ENCODE results near the gene CCDC40. TPM values are rescaled to one million over a fixed set of nuclear protein-coding genes. Genes with fewer than 3 reads are reported as not detected.

CCDC40 gene
- total RNA-seq, 1 donor from 2014 or later, result 9.0 TPM

DNA sequence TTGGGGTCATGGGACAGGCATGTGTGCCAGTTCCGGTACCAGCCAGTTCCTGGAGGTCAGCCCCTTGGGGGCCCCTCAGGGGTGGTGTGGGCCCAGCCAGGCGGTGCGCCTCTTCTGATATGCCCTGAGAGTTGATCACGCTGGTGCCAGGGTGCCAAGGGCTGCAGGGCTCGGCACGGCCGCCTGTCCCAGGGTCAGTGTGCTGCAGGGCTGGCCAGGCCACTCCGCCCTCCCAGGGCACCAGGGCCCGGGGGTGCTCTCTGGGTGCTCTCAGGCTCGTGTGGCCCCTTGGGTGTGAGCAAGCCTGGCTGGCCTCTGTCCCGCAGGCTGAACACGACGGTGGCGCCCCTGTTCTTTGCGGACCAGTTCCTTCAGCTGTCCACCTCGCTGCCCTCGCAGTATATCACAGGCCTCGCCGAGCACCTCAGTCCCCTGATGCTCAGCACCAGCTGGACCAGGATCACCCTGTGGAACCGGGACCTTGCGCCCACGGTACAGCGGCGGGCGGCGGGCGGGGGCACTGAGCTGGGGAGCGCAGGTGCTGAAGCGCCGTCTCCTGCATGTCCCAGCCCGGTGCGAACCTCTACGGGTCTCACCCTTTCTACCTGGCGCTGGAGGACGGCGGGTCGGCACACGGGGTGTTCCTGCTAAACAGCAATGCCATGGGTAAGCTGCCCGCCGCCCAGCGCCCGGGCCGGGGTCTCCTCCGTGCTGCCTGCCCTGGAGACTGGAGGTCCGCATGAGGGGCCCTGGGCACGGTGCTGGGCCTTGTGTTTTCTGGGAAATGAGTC is 71.0 kb downstream of the CCDC40 start:
- DNase-seq (ENCODE audit: low spot score), result peak; percentile 50
- intact Hi-C loops (cut with DNase I), result no loop called here

DNA sequence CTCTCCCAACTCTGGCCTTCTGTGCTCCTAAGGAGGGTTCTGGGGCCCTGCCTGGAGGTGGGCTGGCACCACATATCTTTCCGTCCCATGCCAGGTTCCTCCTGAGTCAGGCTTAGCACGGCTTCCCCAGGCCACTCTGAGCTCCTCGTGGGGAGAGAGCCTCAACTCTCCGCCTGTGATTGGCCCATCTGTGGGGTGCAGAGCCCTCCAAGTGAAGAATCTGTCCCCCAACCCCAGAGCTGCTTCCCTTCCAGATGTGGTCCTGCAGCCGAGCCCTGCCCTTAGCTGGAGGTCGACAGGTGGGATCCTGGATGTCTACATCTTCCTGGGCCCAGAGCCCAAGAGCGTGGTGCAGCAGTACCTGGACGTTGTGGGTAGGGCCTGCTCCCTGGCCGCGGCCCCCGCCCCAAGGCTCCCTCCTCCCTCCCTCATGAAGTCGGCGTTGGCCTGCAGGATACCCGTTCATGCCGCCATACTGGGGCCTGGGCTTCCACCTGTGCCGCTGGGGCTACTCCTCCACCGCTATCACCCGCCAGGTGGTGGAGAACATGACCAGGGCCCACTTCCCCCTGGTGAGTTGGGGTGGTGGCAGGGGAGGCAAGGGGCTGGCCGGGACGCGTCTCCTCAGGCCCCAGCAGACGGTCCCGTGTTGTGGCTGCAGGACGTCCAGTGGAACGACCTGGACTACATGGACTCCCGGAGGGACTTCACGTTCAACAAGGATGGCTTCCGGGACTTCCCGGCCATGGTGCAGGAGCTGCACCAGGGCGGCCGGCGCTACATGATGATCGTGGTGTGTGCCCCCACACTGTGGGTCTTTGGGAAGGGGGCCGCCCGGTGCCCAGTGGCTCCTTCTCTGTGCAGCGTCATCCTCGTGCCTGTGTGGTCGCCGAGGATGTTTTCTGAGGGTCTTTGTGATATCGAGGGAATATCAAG is 71.9 kb downstream of the CCDC40 start:
- intact Hi-C loops (cut with DNase I), result no loop called here
- DNase-seq (ENCODE audit: low spot score), result no peak

DNA sequence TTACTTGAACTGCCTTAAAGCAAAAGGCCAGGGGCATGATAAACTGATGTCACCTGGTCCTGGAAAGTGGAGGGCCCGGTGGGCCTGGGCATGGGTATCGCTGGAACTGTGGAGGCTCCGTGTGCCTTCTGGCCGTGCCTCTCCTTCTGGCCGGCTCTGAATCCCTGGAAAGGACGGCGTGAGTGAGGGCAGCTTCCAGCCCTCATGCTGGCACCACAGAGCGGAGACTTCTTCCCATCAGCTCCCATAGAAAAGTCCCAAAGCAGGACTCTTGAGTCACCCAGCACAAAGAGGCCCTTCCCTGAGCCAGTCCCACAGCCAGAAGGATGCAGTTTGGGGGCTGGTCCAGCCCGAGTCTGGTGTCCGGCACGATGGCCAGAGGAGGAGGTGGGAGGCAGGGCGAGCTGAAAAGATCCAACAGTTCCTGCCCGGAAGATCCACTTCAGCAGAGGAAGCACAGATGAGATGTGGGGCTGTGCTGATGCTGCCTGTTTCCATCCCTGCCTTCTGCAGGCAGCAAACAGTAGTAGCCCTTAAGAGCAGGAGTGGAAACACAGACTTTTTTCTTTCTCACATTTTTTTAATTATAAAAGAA is 72.7 kb downstream of the CCDC40 start:
- intact Hi-C loops (cut with DNase I), result no loop called here
- no peak for DNase-seq (ENCODE audit: low spot score)

- DNase-seq (ENCODE audit: low spot score), result no peak
- intact Hi-C loops (cut with DNase I), result no loop called here
Observed at GRCh38 chr17:80109713-80110446, 73.4 kb downstream of the CCDC40 start.

- intact Hi-C loops (cut with DNase I), result no loop called here
- no peak for DNase-seq (ENCODE audit: low spot score)
Observed at GRCh38 chr17:80110447-80110812, 74.0 kb downstream of the CCDC40 start.

GRCh38 chr17:80110927-80111701 is 74.7 kb downstream of the CCDC40 start:
- intact Hi-C loops (cut with DNase I), result no loop called here
- DNase-seq (ENCODE audit: low spot score), result no peak

DNA sequence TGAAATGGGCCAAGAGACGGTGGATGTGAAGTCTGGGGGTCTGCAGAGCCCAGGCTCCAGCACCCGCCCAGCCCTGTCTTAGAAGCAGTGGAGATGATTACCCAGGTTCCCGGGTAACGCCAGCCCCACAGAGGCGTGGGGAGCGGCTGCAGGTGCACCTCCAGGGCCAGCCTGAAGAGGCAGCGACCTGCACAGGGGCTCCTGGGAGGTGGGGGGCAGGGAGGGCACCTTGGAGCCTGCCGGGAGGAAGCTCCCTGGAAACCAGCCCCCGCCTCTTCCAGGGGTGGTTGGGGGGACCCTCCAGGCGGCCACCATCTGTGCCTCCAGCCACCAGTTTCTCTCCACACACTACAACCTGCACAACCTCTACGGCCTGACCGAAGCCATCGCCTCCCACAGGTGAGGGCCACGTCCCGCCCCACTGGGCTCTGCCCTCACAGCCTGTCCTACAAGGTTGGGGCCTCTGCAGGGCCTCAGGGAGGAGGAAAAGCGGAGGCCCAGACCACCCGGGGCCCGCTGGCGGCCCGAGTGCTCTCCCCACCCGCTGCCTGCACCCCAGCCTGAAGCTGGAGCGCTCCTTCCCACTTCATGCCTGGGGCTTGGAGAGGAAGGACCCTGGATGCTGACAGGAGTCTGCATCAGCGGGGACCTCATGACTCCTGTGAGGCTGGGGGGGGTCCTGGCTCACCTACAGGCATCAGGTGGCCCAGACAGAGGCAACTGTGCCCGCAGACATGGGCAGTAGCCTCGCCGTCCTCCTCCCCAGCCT is 75.4 kb downstream of the CCDC40 start:
- no peak for DNase-seq (ENCODE audit: low spot score)
- intact Hi-C loops (cut with DNase I), result no loop called here

DNA sequence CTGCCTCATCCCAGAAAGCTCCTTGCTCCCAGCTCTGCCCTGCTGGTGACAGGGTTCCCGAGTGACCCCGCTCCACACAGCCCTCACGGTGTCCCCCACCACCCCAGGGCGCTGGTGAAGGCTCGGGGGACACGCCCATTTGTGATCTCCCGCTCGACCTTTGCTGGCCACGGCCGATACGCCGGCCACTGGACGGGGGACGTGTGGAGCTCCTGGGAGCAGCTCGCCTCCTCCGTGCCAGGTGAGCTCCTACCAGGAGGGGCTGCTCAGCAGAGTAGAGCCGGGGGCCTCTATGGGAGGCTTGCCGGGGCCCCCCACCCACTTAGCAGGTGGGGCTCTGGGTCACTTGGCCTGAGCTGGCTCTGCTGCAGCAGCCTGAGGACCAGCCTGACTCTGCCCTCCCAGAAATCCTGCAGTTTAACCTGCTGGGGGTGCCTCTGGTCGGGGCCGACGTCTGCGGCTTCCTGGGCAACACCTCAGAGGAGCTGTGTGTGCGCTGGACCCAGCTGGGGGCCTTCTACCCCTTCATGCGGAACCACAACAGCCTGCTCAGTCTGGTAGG is 76.1 kb downstream of the CCDC40 start:
- intact Hi-C loops (cut with DNase I), result no loop called here
- no peak for DNase-seq (ENCODE audit: low spot score)

DNA sequence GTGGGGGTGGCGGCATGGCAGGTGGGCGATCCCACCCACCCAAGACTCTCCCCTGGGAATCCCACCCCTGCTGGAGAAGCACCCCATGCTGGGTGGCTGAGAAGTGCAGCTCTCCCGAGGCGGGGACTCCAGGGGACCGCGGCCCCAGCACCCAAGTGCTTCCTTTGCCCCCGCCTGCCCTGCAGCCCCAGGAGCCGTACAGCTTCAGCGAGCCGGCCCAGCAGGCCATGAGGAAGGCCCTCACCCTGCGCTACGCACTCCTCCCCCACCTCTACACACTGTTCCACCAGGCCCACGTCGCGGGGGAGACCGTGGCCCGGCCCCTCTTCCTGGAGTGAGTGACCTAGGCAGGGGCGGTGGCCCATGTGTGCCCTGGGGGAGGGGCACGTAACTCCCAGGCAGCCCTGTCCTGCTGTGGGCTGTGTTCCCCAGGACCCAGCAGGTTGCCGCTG is 76.6 kb downstream of the CCDC40 start:
- DNase-seq (ENCODE audit: low spot score), result no peak
- intact Hi-C loops (cut with DNase I), result no loop called here

DNA sequence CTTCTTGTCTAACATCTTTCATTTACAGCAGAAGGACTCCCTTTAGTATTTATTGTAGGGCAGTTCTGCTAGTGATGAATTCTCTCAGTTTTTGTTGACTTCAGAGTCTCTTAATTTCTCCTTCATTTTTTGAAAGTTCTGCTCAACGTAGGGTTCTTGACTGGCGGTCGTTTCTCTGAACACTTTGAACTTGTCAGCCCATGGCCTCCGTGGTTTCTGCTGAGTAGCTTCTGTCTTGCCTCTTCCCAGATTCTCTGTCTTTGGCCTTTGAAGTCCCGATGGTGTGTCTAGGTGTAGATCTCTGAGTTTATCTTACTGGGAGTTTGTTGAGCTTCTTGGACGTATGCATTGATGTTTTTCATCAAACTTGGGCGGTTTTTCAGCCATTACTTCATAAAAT is 78.3 kb downstream of the CCDC40 start:
- DNase-seq (ENCODE audit: low spot score), result no peak
- intact Hi-C loops (cut with DNase I), result no loop called here

- intact Hi-C loops (cut with DNase I), result no loop called here
- DNase-seq (ENCODE audit: low spot score), result no peak
Observed at GRCh38 chr17:80115159-80115558, 78.7 kb downstream of the CCDC40 start.

GRCh38 chr17:80116276-80116920 is 80.0 kb downstream of the CCDC40 start:
- DNase-seq (ENCODE audit: low spot score), result no peak
- intact Hi-C loops (cut with DNase I), result no loop called here

- intact Hi-C loops (cut with DNase I), result no loop called here
- DNase-seq (ENCODE audit: low spot score), result no peak
Observed at GRCh38 chr17:80116921-80117380, 80.5 kb downstream of the CCDC40 start.

- intact Hi-C loops (cut with DNase I), result no loop called here
- no peak for DNase-seq (ENCODE audit: low spot score)
Observed at GRCh38 chr17:80117491-80118401, 81.3 kb downstream of the CCDC40 start.

- intact Hi-C loops (cut with DNase I), result no loop called here
- DNase-seq (ENCODE audit: low spot score), result peak; percentile 50
Observed at GRCh38 chr17:80118601-80119270, 82.3 kb downstream of the CCDC40 start.

All from cardiac septum (tissue), 1 donor.